ENCODE results near the gene PLXNA2. TPM values are rescaled to one million over a fixed set of nuclear protein-coding genes. Genes with fewer than 3 reads are reported as not detected.
A peak's percentile ranks its signal among the peaks of the same experiment; 100 is the strongest.

PLXNA2 gene
- total RNA-seq, 1 experiment from 2014 or later: 69.7 TPM

- BruUV-seq (replicated peaks): no TSS peak
- H3K4me3 Mint-ChIP-seq (ENCODE audit: unreplicated experiment): no peak overlapping the region
- H3K36me3 Mint-ChIP-seq (ENCODE audit: insufficient read depth, unreplicated experiment): peaks cover 9% of the 10 kb centered on the region
- intact Hi-C loops (cut with micrococcal nuclease): no loop called here
- CTCF ChIA-PET: interaction anchor here (0.6 to 19.3 kb wide), 10 partner anchors 13 to 976 kb away, joined by 3 to 545 read pairs (median 4); partner anchors contain the start of gene PLXNA2
- no peak for TF ChIP-seq CTCF (IDR thresholded peaks at IDR 0.05; ENCODE audit: unreplicated experiment)
- POLR2A ChIA-PET: interaction anchor here (1.0 kb wide), 1 partner anchor 19 kb away, joined by 4 read pairs; no protein-coding TSS in a partner anchor
- DNase-seq (ENCODE audit: unreplicated experiment): no peak
- peak overlapping the region; percentile 28 for H3K27ac Mint-ChIP-seq (ENCODE audit: low read depth, unreplicated experiment)
- no peaks in the 10 kb centered on the region for H3K9me3 Mint-ChIP-seq (ENCODE audit: unreplicated experiment)
- no peaks in the 10 kb centered on the region for H3K27me3 Mint-ChIP-seq (ENCODE audit: insufficient read depth, unreplicated experiment)
- peaks cover 27% of the 10 kb centered on the region for H3K4me1 Mint-ChIP-seq (ENCODE audit: insufficient read depth, unreplicated experiment)
Measured at GRCh38 chr1:208225954-208226937, 17.9 kb downstream of the PLXNA2 start.

GRCh38 chr1:208224192-208224713, 19.9 kb downstream of the PLXNA2 start:
- H3K4me3 Mint-ChIP-seq (ENCODE audit: unreplicated experiment): no peak overlapping the region
- H3K27ac Mint-ChIP-seq (ENCODE audit: low read depth, unreplicated experiment): no peak overlapping the region
- no peaks in the 10 kb centered on the region for H3K27me3 Mint-ChIP-seq (ENCODE audit: insufficient read depth, unreplicated experiment)
- peaks cover 2% of the 10 kb centered on the region for H3K36me3 Mint-ChIP-seq (ENCODE audit: insufficient read depth, unreplicated experiment)
- H3K4me1 Mint-ChIP-seq (ENCODE audit: insufficient read depth, unreplicated experiment): peaks cover 39% of the 10 kb centered on the region
- TF ChIP-seq CTCF (IDR thresholded peaks at IDR 0.05; ENCODE audit: unreplicated experiment): no peak
- DNase-seq (ENCODE audit: unreplicated experiment): no peak
- intact Hi-C loops (cut with micrococcal nuclease): no loop called here
- H3K9me3 Mint-ChIP-seq (ENCODE audit: unreplicated experiment): no peaks in the 10 kb centered on the region
- ChIA-PET CTCF (interaction anchor here (1.0 to 19.3 kb wide), 5 partner anchors 15 to 202 kb away, joined by 3 to 545 read pairs (median 7); partner anchors contain the start of gene PLXNA2), POLR2A (interaction anchor here (0.5 to 13.2 kb wide), 5 partner anchors 14 to 1832 kb away, joined by 3 to 219 read pairs (median 155); partner anchors contain the start of gene PLXNA2)
- BruUV-seq (replicated peaks): no TSS peak

GRCh38 chr1:208223136-208223535, 21.0 kb downstream of the PLXNA2 start:
- peaks cover 42% of the 10 kb centered on the region for H3K4me1 Mint-ChIP-seq (ENCODE audit: insufficient read depth, unreplicated experiment)
- peak overlapping the region; percentile 79 for H3K27ac Mint-ChIP-seq (ENCODE audit: low read depth, unreplicated experiment)
- TF ChIP-seq CTCF (IDR thresholded peaks at IDR 0.05; ENCODE audit: unreplicated experiment): no peak
- H3K36me3 Mint-ChIP-seq (ENCODE audit: insufficient read depth, unreplicated experiment): no peaks in the 10 kb centered on the region
- H3K4me3 Mint-ChIP-seq (ENCODE audit: unreplicated experiment): no peak overlapping the region
- H3K9me3 Mint-ChIP-seq (ENCODE audit: unreplicated experiment): no peaks in the 10 kb centered on the region
- no peaks in the 10 kb centered on the region for H3K27me3 Mint-ChIP-seq (ENCODE audit: insufficient read depth, unreplicated experiment)
- DNase-seq (ENCODE audit: unreplicated experiment): no peak
- BruUV-seq (replicated peaks): no TSS peak
- CTCF ChIA-PET: interaction anchor here (0.7 to 19.3 kb wide), 12 partner anchors 8 to 1131 kb away, joined by 3 to 545 read pairs (median 6); partner anchors contain the start of gene PLXNA2
- intact Hi-C loops (cut with micrococcal nuclease): no loop called here
- POLR2A ChIA-PET: interaction anchor here (0.6 to 13.2 kb wide), 8 partner anchors 8 to 158 kb away, joined by 3 to 219 read pairs (median 12); partner anchors contain the start of gene PLXNA2
